A549 (cell line): ENCODE results near the gene CD2AP. TPM values are rescaled to one million over a fixed set of nuclear protein-coding genes. Genes with fewer than 3 reads are reported as not detected.

Experiments used
- ATAC-seq, 2 experiments: fragments of 200-7000 bp in 1 of 2; fragments of >200 bp in 1 of 2; cut with Nextera tagmentation in 1 of 2; cut with Tn5 transposase in 1 of 2; 3 replicates each; pipeline versions ENCODE4 v1.8.0 to v1.9.1; 2018 to 2020; ENCODE audit warnings: mild to moderate bottlenecking in 1 of 2, moderate library complexity in 1 of 2
- CTCF ChIA-PET: fragments of 300-600 bp; sonication (Branson Sonifier 250); formaldehyde crosslinking; extraction: SDS; loops from one replicate; lab custom pipeline; 2021; ENCODE audit warnings: antibody characterized with exemption, inconsistent platforms; lab: Yijun Ruan, JAX
- POLR2A ChIA-PET: fragments of 350-600 bp; formaldehyde crosslinking; extraction: SDS; loops from one replicate; lab custom pipeline; 2021; ENCODE audit warnings: antibody characterized with exemption, inconsistent platforms; lab: Yijun Ruan, JAX
- DNase-seq, 2 experiments: peaks; one replicate each; pipeline versions ENCODE4 v3.0.0 to v3.0.0-alpha.2; 2011 to 2016; ENCODE audit warnings: low read depth in 1 of 2, low spot score in 1 of 2
- FAIRE-seq: peaks from 2 replicates; lab custom pipeline; 2011; peaks lifted over from hg19 to GRCh38; lab: Jason Lieb, UNC
- H3K27ac ChIP-seq, 2 experiments: fragments of >200 bp; sonication (Bioruptor Twin); formaldehyde crosslinking; 3 replicates each; pipeline ENCODE4 v1.5.1; 2016 to 2017
- H3K4me1 ChIP-seq: fragments of >200 bp; sonication (Bioruptor Twin); formaldehyde crosslinking; 3 replicates; pipeline ENCODE4 v1.6.1; 2016
- H3K4me2 ChIP-seq: fragments of >200 bp; sonication (Bioruptor Twin); formaldehyde crosslinking; 3 replicates; pipeline ENCODE4 v1.6.1; 2016
- H3K4me3 ChIP-seq: fragments of >200 bp; sonication (Bioruptor Twin); formaldehyde crosslinking; 3 replicates; pipeline ENCODE4 v1.5.1; 2016
- H3K9me3 ChIP-seq: fragments of >200 bp; sonication (Bioruptor Twin); formaldehyde crosslinking; 3 replicates; pipeline ENCODE4 v1.6.1; 2016
- BCL3 ChIP-seq: fragments of >200 bp; sonication (Bioruptor Twin); formaldehyde crosslinking; IDR thresholded peaks from 3 replicates; pipeline ENCODE4 v1.6.1; 2016
- BHLHE40 ChIP-seq: IDR thresholded peaks from 2 replicates; pipeline ENCODE4 v1.6.1; 2012; ENCODE audit warnings: low read depth, low read length, inconsistent platforms
- CBX8 ChIP-seq: fragments of 200-600 bp; sonication (generic); IDR thresholded peaks from 2 replicates; pipeline ENCODE4 v1.6.1; 2016
- CEBPB ChIP-seq, 2 experiments: fragments of >200 bp in 1 of 2; sonication (Bioruptor Twin) in 1 of 2; formaldehyde crosslinking in 1 of 2; IDR thresholded peaks; 2 replicates each; pipeline ENCODE4 v1.6.1; 2012 to 2016
- CHD4 ChIP-seq: fragments of 200-600 bp; sonication (generic); IDR thresholded peaks from 2 replicates; pipeline ENCODE4 v1.6.1; 2016; ENCODE audit warnings: antibody characterized with exemption, mild to moderate bottlenecking, borderline replicate concordance
- CTCF ChIP-seq: fragments of >200 bp; sonication (Bioruptor Twin); formaldehyde crosslinking; IDR thresholded peaks from 3 replicates; pipeline ENCODE4 v1.5.1; 2016
- EHF ChIP-seq: fragments of 250-450 bp; sonication (Bioruptor Pico); IDR thresholded peaks from 2 replicates; pipeline ENCODE4 v1.5.0; 2020; ENCODE audit warnings: mild to moderate bottlenecking
- ESRRA ChIP-seq: fragments of 150-350 bp; IDR thresholded peaks from 2 replicates; pipeline ENCODE4 v1.6.1; 2014; ENCODE audit warnings: mild to moderate bottlenecking, low read length, borderline replicate concordance
- FOSL2 ChIP-seq, 2 experiments: fragments of 450-650 bp in 1 of 2; fragments of >200 bp in 1 of 2; sonication (Bioruptor Twin) in 1 of 2; formaldehyde crosslinking; IDR thresholded peaks; 2 replicates each; pipeline versions ENCODE4 v1.5.0 to v1.6.1; 2016 to 2020; ENCODE audit warnings: mild to moderate bottlenecking in 1 of 2, moderate library complexity in 1 of 2
- GATA3 ChIP-seq: IDR thresholded peaks from 2 replicates; pipeline ENCODE4 v1.6.1; 2012; ENCODE audit warnings: borderline replicate concordance
- HDAC2 ChIP-seq: fragments of 200-600 bp; sonication (generic); IDR thresholded peaks from 2 replicates; pipeline ENCODE4 v1.6.1; 2016
- HES2 ChIP-seq: fragments of >200 bp; sonication (Bioruptor Twin); formaldehyde crosslinking; IDR thresholded peaks from 2 replicates; pipeline ENCODE4 v1.6.1; 2016
- HEYL ChIP-seq: fragments of 250-450 bp; sonication (Bioruptor Pico); IDR thresholded peaks from 2 replicates; pipeline ENCODE4 v1.8.0; 2021; ENCODE audit warnings: mild to moderate bottlenecking, moderate library complexity
- HOXB13 ChIP-seq: fragments of 250-450 bp; sonication (Bioruptor Pico); IDR thresholded peaks from 2 replicates; pipeline ENCODE4 v1.5.0; 2020; ENCODE audit warnings: low read depth, mild to moderate bottlenecking, moderate library complexity
- JUNB ChIP-seq: fragments of >200 bp; sonication (Bioruptor Twin); formaldehyde crosslinking; IDR thresholded peaks from 2 replicates; pipeline ENCODE4 v1.6.1; 2016
- KDM5A ChIP-seq: fragments of 200-600 bp; sonication (generic); IDR thresholded peaks from 2 replicates; pipeline ENCODE4 v1.6.1; 2016; ENCODE audit warnings: antibody characterized with exemption, mild to moderate bottlenecking
- MAFK ChIP-seq: fragments of 450-650 bp; IDR thresholded peaks from 2 replicates; pipeline ENCODE4 v1.6.1; 2014; ENCODE audit not compliant: partially characterized antibody
- MYC ChIP-seq: IDR thresholded peaks from 2 replicates; pipeline ENCODE4 v1.6.1; 2012; ENCODE audit warnings: mild to moderate bottlenecking, inconsistent platforms, low read length, improper control_type of control experiment, borderline replicate concordance
- NPAS2 ChIP-seq: fragments of 250-450 bp; sonication (Bioruptor Pico); IDR thresholded peaks from 2 replicates; pipeline ENCODE4 v1.8.0; 2022; ENCODE audit warnings: mild to moderate bottlenecking, moderate library complexity, borderline replicate concordance
- PBX3 ChIP-seq: IDR thresholded peaks from 2 replicates; pipeline ENCODE4 v1.6.1; 2012
- PHF8 ChIP-seq: fragments of 200-600 bp; sonication (generic); IDR thresholded peaks from 2 replicates; pipeline ENCODE4 v1.6.1; 2016; ENCODE audit warnings: low read depth, mild to moderate bottlenecking, antibody characterized with exemption, moderate library complexity, borderline replicate concordance
- RAD21 ChIP-seq, 2 experiments: fragments of >200 bp in 1 of 2; sonication (Bioruptor Twin) in 1 of 2; formaldehyde crosslinking in 1 of 2; IDR thresholded peaks in 1 of 2; conservative IDR thresholded peaks in 1 of 2; 2 replicates in 1 of 2; 3 replicates in 1 of 2; pipeline ENCODE4 v1.6.1; 2012 to 2018; ENCODE audit warnings: inconsistent platforms in 1 of 2
- RNF2 ChIP-seq: fragments of 200-600 bp; sonication (generic); IDR thresholded peaks from 2 replicates; pipeline ENCODE4 v1.6.1; 2016; ENCODE audit warnings: low read depth, mild to moderate bottlenecking, antibody characterized with exemption, moderate library complexity, borderline replicate concordance
- TP53 ChIP-seq: fragments of 250-450 bp; sonication (Bioruptor Pico); IDR thresholded peaks from 2 replicates; pipeline ENCODE4 v1.5.0; 2021; ENCODE audit warnings: mild to moderate bottlenecking, moderate library complexity
- ZSCAN20 ChIP-seq: fragments of 250-450 bp; sonication (Bioruptor Pico); IDR thresholded peaks from 2 replicates; pipeline ENCODE4 v1.8.0; 2022; ENCODE audit warnings: mild to moderate bottlenecking, moderate library complexity
- whole genome bisulfite sequencing: methylation state at CpG from one replicate; pipeline ENCODE4 v1.1.6; 2017; ENCODE audit errors: missing lambda C conversion rate; 5-methylcytosine and 5-hydroxymethylcytosine counted together
- polyA plus RNA-seq, 4 experiments: library from polyadenylated mRNA; depleted of rRNA in 3 of 4; stranded (reverse); fragments of >200 nt; fragmentation: RNase III in 1 of 4; extraction: RNeasy Plus Mini Kit Qiagen cat#74134 plus additional on column Dnase treatment in 1 of 4; gene quantifications; 2 replicates in 3 of 4; 3 replicates in 1 of 4; pipeline ENCODE4 v1.2.3, GENCODE V29; 2011 to 2017

The CD2AP gene
- polyA plus RNA-seq, 2 of the 4 experiments (the other 2 are of a cell fraction) = 18.8 to 35.7 TPM

- H3K4me1 ChIP-seq = no peaks in the 10 kb centered on the region
- H3K9me3 ChIP-seq = no peaks in the 10 kb centered on the region
- H3K27ac ChIP-seq = no peak overlapping the region
- ChIA-PET CTCF (no interaction called here), POLR2A (no interaction called here)
- DNase-seq (no peak), FAIRE-seq (no peak), ATAC-seq (no peak)
- H3K4me3 ChIP-seq = no peak overlapping the region
- WGBS = 57% methylated on average over 2 of the region's 2 CpGs
- no peak for TF ChIP-seq ZSCAN20 (CRISPR knock-in tag)
- TF ChIP-seq ESRRA = no peak
- no peak for TF ChIP-seq CBX8
- TF ChIP-seq PHF8 = no peak
- TF ChIP-seq HDAC2 = no peak
- TF ChIP-seq HES2 = no peak
- no peak for TF ChIP-seq FOSL2 (IDR thresholded peaks at IDR 0.05)
- TF ChIP-seq FOSL2 (CRISPR knock-in tag; IDR thresholded peaks at IDR 0.05) = no peak
- TF ChIP-seq TP53 (CRISPR knock-in tag) = no peak
- no peak for TF ChIP-seq MYC
- no peak for TF ChIP-seq NPAS2 (CRISPR knock-in tag)
- no peak for TF ChIP-seq GATA3
- TF ChIP-seq CTCF = no peak
- TF ChIP-seq BHLHE40 = no peak
- TF ChIP-seq JUNB = no peak
- TF ChIP-seq RNF2 = no peak
- TF ChIP-seq RAD21 (conservative IDR thresholded peaks at IDR 0.05 in 1 of 2, IDR thresholded peaks at IDR 0.05 in 1 of 2) = no peak
- TF ChIP-seq, all 56 proteins: peak for 0
- H3K4me2 ChIP-seq = no peak overlapping the region
Measured at GRCh38 chr6:47525330-47526057, 47.9 kb downstream of the CD2AP start.

- DNase-seq (no peak), FAIRE-seq (no peak), ATAC-seq (no peak)
- H3K4me2 ChIP-seq = no peak overlapping the region
- TF ChIP-seq PBX3 (no peak), NPAS2 (CRISPR knock-in tag) (no peak), CBX8 (no peak), GATA3 (no peak), JUNB (no peak), BCL3 (no peak), HOXB13 (CRISPR knock-in tag) (no peak), ESRRA (no peak), KDM5A (no peak), HEYL (no peak), CHD4 (no peak), BHLHE40 (no peak), EHF (no peak), MAFK (no peak), HDAC2 (no peak), CEBPB (IDR thresholded peaks at IDR 0.05) (no peak)
- no peak overlapping the region for H3K27ac ChIP-seq
- CTCF ChIA-PET = interaction anchor here (0.9 kb wide), 1 partner anchor 112 kb away, joined by 3 read pairs; no protein-coding TSS in a partner anchor
- POLR2A ChIA-PET = no interaction called here
- H3K4me1 ChIP-seq = no peaks in the 10 kb centered on the region
- H3K9me3 ChIP-seq = no peaks in the 10 kb centered on the region
- H3K4me3 ChIP-seq = no peak overlapping the region
Measured at GRCh38 chr6:47527274-47527673, 49.7 kb downstream of the CD2AP start.
